Measurements from ENCODE around the gene CLCN5.

Gene CLCN5

GRCh38 chrX:50098241-50098640 lies 175.8 kb downstream of the CLCN5 start:
- DNase-seq: no peak

GRCh38 chrX:50098749-50099148 lies 176.4 kb downstream of the CLCN5 start:
- no peak for DNase-seq

GRCh38 chrX:50099331-50099730 lies 176.9 kb downstream of the CLCN5 start:
- no peak for DNase-seq

- no peak for DNase-seq
Observed at GRCh38 chrX:50100188-50100587, 177.8 kb downstream of the CLCN5 start.

- no peak for DNase-seq
Observed at GRCh38 chrX:50103176-50103575, 180.8 kb downstream of the CLCN5 start.

- no peak for DNase-seq
Observed at GRCh38 chrX:50103866-50104566, 181.6 kb downstream of the CLCN5 start.

GRCh38 chrX:50106051-50106675 lies 183.8 kb downstream of the CLCN5 start:
- DNase-seq: no peak

- DNase-seq: no peak
Observed at GRCh38 chrX:50107470-50107869, 185.1 kb downstream of the CLCN5 start.

GRCh38 chrX:50108264-50108663 lies 185.9 kb downstream of the CLCN5 start:
- DNase-seq: no peak

- no peak for DNase-seq
Observed at GRCh38 chrX:50111742-50112141, 189.3 kb downstream of the CLCN5 start.

- DNase-seq: no peak
Observed at GRCh38 chrX:50114113-50114512, 191.7 kb downstream of the CLCN5 start.

- no peak for DNase-seq
Observed at GRCh38 chrX:50115973-50116372, 193.6 kb downstream of the CLCN5 start.

- no peak for DNase-seq
Observed at GRCh38 chrX:50117476-50117875, 195.1 kb downstream of the CLCN5 start.

- no peak for DNase-seq
Observed at GRCh38 chrX:50125480-50125879, 203.1 kb downstream of the CLCN5 start.

- DNase-seq: no peak
Observed at GRCh38 chrX:50147972-50148371, 225.6 kb downstream of the CLCN5 start.

Data from stimulated activated CD4-positive, alpha-beta T cell treated with anti-CD3 and anti-CD28 coated beads, Interleukin-1b, Interleukin-23, amount 100 ng/mL, for 48 hours (primary cell).